HepG2 (cell line): ENCODE results near the gene TMEM107. TPM values are rescaled to one million over a fixed set of nuclear protein-coding genes. Genes with fewer than 3 reads are reported as not detected.

Experiments used
- CENPT ChIP-seq: sonication (generic); formaldehyde crosslinking; IDR thresholded peaks from 2 replicates; pipeline ENCODE4 v1.8.0; 2022; ENCODE audit warnings: low read depth, mild to moderate bottlenecking, moderate library complexity, missing genetic modification reagents
- DNMT1 ChIP-seq: sonication (generic); formaldehyde crosslinking; IDR thresholded peaks from 2 replicates; pipeline ENCODE4 v1.5.1; 2020; ENCODE audit warnings: mild to moderate bottlenecking, missing genetic modification reagents
- HBP1 ChIP-seq: IDR thresholded peaks from 2 replicates; pipeline ENCODE4 v1.6.1; 2016; ENCODE audit warnings: low read depth, control low read depth
- HDAC6 ChIP-seq: fragments of 200-600 bp; sonication (generic); IDR thresholded peaks from 2 replicates; pipeline ENCODE4 v1.7.0; 2017; ENCODE audit warnings: mild to moderate bottlenecking, antibody characterized with exemption, low read length, low read depth
- HMGXB4 ChIP-seq, 2 experiments: sonication (generic) in 1 of 2; formaldehyde crosslinking in 1 of 2; IDR thresholded peaks; 2 replicates each; pipeline versions ENCODE4 v1.4.0 to v1.6.1; 2018 to 2020; ENCODE audit warnings: missing genetic modification reagents in 2 of 2, borderline replicate concordance in 1 of 2, low read depth in 1 of 2, mild to moderate bottlenecking in 1 of 2, missing biosample characterization in 1 of 2
- KLF9 ChIP-seq: IDR thresholded peaks from 2 replicates; pipeline ENCODE4 v1.6.1; 2016; ENCODE audit warnings: low read depth
- MAX ChIP-seq: IDR thresholded peaks from 2 replicates; pipeline ENCODE4 v1.6.1; 2012; ENCODE audit warnings: inconsistent platforms
- NFYB ChIP-seq: sonication (generic); formaldehyde crosslinking; IDR thresholded peaks from 2 replicates; pipeline ENCODE4 v1.4.0; 2020; ENCODE audit warnings: missing genetic modification reagents
- SKIL ChIP-seq: sonication (generic); formaldehyde crosslinking; IDR thresholded peaks from 2 replicates; pipeline ENCODE4 v1.8.0; 2022; ENCODE audit warnings: missing genetic modification reagents, mild to moderate bottlenecking, moderate library complexity, borderline replicate concordance
- TAF1 ChIP-seq: sonication (generic); formaldehyde crosslinking; IDR thresholded peaks from 2 replicates; pipeline ENCODE4 v1.4.0; 2020; ENCODE audit warnings: missing genetic modification reagents
- THAP7 ChIP-seq: sonication (generic); formaldehyde crosslinking; IDR thresholded peaks from 2 replicates; pipeline ENCODE4 v1.8.1; 2023; ENCODE audit warnings: mild to moderate bottlenecking, missing genetic modification reagents
- ZHX1 ChIP-seq: sonication (generic); formaldehyde crosslinking; IDR thresholded peaks from 2 replicates; pipeline ENCODE4 v1.8.1; 2022; ENCODE audit warnings: low read depth, mild to moderate bottlenecking, missing genetic modification reagents
- ZNF792 ChIP-seq: IDR thresholded peaks from 2 replicates; pipeline ENCODE4 v1.6.1; 2016
- polyA plus RNA-seq, 8 experiments: library from polyadenylated mRNA; depleted of rRNA in 3 of 8; stranded (reverse) in 7 of 8; unstranded in 1 of 8; fragments of >200 nt; fragmentation: Illumina TruSeq in 4 of 8; extraction: Trizol in 4 of 8; gene quantifications; 2 replicates each; pipeline versions ENCODE4 v1.2.1 to v1.2.3, GENCODE V29; 2011 to 2016; ENCODE audit warnings: low read depth in 4 of 8, missing spikeins in 1 of 8, mixed read lengths in 1 of 8; ENCODE audit not compliant: insufficient read depth in 1 of 8
- total RNA-seq, 5 experiments: library from RNA; depleted of rRNA; stranded (reverse); fragments of >200 nt; fragmentation: Illumina TruSeq; extraction: Trizol; gene quantifications; 2 replicates each; pipeline ENCODE4 v1.2.3, GENCODE V29; 2016; ENCODE audit warnings: low read depth in 1 of 5
- TF ChIP-seq, protein P1 (sequence below), 2 experiments: sonication (generic) in 1 of 2; formaldehyde crosslinking in 1 of 2; IDR thresholded peaks; 2 replicates each; pipeline versions ENCODE4 v1.5.1 to v1.6.1; 2011 to 2020; ENCODE audit warnings: borderline replicate concordance in 1 of 2, low read depth in 1 of 2, low read length in 1 of 2, mild to moderate bottlenecking in 1 of 2, missing genetic modification reagents in 1 of 2, moderate library complexity in 1 of 2
- TF ChIP-seq, protein P2 (sequence below): sonication (generic); formaldehyde crosslinking; IDR thresholded peaks from 2 replicates; pipeline ENCODE4 v1.4.0; 2020; ENCODE audit warnings: mild to moderate bottlenecking, missing genetic modification reagents

The TMEM107 gene
- total and polyA plus RNA-seq, 2 of the 13 experiments (the other 11 are each of a cell fraction or from before 2014, with no cell fraction given): 7.2 to 15.3 TPM

- TF ChIP-seq HMGXB4 (CRISPR knock-in tag; IDR thresholded peaks at IDR 0.05; ENCODE audit: borderline replicate concordance in 1 of 2, low read depth in 1 of 2) (peak; percentile 23 to 69; a peak in 2 of 4 replicates), ZNF792 (CRISPR knock-in tag) (0 out of 2 replicates have a peak, but pooled peaks have one; percentile 26), THAP7 (CRISPR knock-in tag) (no peak), MAX (no peak), DNMT1 (CRISPR knock-in tag) (no peak), HBP1 (CRISPR knock-in tag) (no peak), CENPT (CRISPR knock-in tag) (no peak), ZHX1 (CRISPR knock-in tag) (no peak), HDAC6 (no peak), TAF1 (0 out of 2 replicates have a peak, but pooled peaks have one; percentile 29), NFYB (peak; percentile 31; the same call in 1 of the 2 replicates), KLF9 (CRISPR knock-in tag) (no peak), SKIL (no peak)
- TF ChIP-seq, protein P1, sequence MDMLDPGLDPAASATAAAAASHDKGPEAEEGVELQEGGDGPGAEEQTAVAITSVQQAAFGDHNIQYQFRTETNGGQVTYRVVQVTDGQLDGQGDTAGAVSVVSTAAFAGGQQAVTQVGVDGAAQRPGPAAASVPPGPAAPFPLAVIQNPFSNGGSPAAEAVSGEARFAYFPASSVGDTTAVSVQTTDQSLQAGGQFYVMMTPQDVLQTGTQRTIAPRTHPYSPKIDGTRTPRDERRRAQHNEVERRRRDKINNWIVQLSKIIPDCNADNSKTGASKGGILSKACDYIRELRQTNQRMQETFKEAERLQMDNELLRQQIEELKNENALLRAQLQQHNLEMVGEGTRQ (IDR thresholded peaks at IDR 0.05; ENCODE audit: low read depth, low read length): no peak
- TF ChIP-seq, protein P1 (CRISPR knock-in tag; IDR thresholded peaks at IDR 0.05; ENCODE audit: borderline replicate concordance): no peak; the same call in 1 of the 2 replicates
- TF ChIP-seq, protein P2, sequence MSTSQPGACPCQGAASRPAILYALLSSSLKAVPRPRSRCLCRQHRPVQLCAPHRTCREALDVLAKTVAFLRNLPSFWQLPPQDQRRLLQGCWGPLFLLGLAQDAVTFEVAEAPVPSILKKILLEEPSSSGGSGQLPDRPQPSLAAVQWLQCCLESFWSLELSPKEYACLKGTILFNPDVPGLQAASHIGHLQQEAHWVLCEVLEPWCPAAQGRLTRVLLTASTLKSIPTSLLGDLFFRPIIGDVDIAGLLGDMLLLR (CRISPR knock-in tag): no peak
Observed at GRCh38 chr17:8153957-8154607, 22.1 kb downstream of the TMEM107 start (continued).
